ENCODE results near the gene MEGF8. TPM values are rescaled to one million over a fixed set of nuclear protein-coding genes. Genes with fewer than 3 reads are reported as not detected.

MEGF8 gene
- total and polyA plus RNA-seq, 2 of the 13 experiments (the other 11 are each of a cell fraction or from before 2014, with no cell fraction given): 4.0 to 8.8 TPM

- H3K79me2 ChIP-seq (ENCODE audit: insufficient read depth, low read length): no peaks in the 10 kb centered on the region
- no peak for TF ChIP-seq NAIF1 (CRISPR knock-in tag; IDR thresholded peaks at IDR 0.05; ENCODE audit: borderline replicate concordance)
- TF ChIP-seq CEBPB (IDR thresholded peaks at IDR 0.05; ENCODE audit: borderline replicate concordance, low read depth, low read length): peak; percentile 75
- ChIA-PET POLR2A (no interaction called here), CTCF (ENCODE audit: low intra/inter-chr PET ratio, low total read pairs) (no interaction called here)
- no peak overlapping the region for H3K4me3 ChIP-seq (replicated peaks in 1 of 3; ENCODE audit: insufficient read depth in 1 of 3, low read depth in 2 of 3, low read length in 3 of 3)
- DNase-seq (ENCODE audit: low spot score) (no peak), FAIRE-seq (no peak), ATAC-seq (no peak)
- intact Hi-C loops (cut with micrococcal nuclease; ENCODE audit: unreplicated experiment) (no loop called here), in situ Hi-C loops (cut with HindIII; ENCODE audit: extremely low pct_ligation_motif_present, low pct_unique_long_range_greater_than_20kb) (no loop called here)
- BruUV-seq (replicated peaks): no TSS peak
- H3K27ac ChIP-seq (ENCODE audit: extremely low read length, insufficient read depth, low read length): no peak overlapping the region
- no peak overlapping the region for H2AFZ ChIP-seq (ENCODE audit: low read length)
- H4K20me1 ChIP-seq (ENCODE audit: insufficient read depth, low read length): no peaks in the 10 kb centered on the region
- H3K4me2 ChIP-seq (ENCODE audit: low read depth, low read length): no peak overlapping the region
- no peak overlapping the region for H3K9ac ChIP-seq (ENCODE audit: insufficient read depth, low read depth, low read length)
- peaks cover 6 to 7% of the 10 kb centered on the region in 2 experiments; a peak in 2 of 5 replicates for H3K36me3 ChIP-seq (replicated peaks in 1 of 2; ENCODE audit: control insufficient read depth in 1 of 2, insufficient read depth in 2 of 2, low read length in 2 of 2)
- WGBS (ENCODE audit: low lambda C conversion rate): 95% methylated on average over 6 of the region's 6 CpGs
- no peaks in the 10 kb centered on the region for H3K4me1 ChIP-seq (ENCODE audit: insufficient read depth, low read length)
- no peaks in the 10 kb centered on the region for H3K27me3 ChIP-seq (ENCODE audit: control insufficient read depth in 1 of 2, insufficient read depth in 2 of 2, low read length in 2 of 2)
- no peaks in the 10 kb centered on the region for H3K9me3 ChIP-seq (ENCODE audit: low read length)
Observed at GRCh38 chr19:42345191-42345812, 19.9 kb downstream of the MEGF8 start.

DNA sequence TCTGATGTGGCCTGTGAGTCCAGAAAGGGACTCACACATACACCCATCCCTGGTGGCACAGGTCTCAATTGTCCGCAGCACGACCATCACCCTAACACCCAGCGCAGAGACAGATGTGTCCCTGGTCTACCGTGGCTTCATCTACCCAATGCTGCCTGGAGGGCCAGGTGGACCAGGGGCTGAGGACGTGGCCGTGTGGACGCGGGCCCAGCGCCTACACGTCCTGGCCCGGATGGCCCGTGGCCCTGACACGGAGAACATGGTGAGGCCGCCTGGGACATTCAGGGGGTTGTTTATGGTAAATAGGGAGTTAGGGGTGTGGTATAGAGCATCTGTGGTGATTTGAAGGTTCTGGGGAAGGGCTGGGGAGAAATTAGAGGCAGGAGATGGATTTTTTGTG, 22.8 kb downstream of the MEGF8 start:
- in situ Hi-C loops (cut with HindIII; ENCODE audit: extremely low pct_ligation_motif_present, low pct_unique_long_range_greater_than_20kb) (no loop called here), intact Hi-C loops (cut with micrococcal nuclease; ENCODE audit: unreplicated experiment) (no loop called here)
- DNase-seq (ENCODE audit: low spot score) (no peak), ATAC-seq (no peak), FAIRE-seq (no peak)
- H3K27ac ChIP-seq (ENCODE audit: extremely low read length, insufficient read depth, low read length): no peak overlapping the region
- no peak overlapping the region for H3K4me3 ChIP-seq (replicated peaks in 1 of 3; ENCODE audit: insufficient read depth in 1 of 3, low read depth in 2 of 3, low read length in 3 of 3)
- no peaks in the 10 kb centered on the region for H3K27me3 ChIP-seq (ENCODE audit: control insufficient read depth in 1 of 2, insufficient read depth in 2 of 2, low read length in 2 of 2)
- WGBS (ENCODE audit: low lambda C conversion rate): 98% methylated on average over 10 of the region's 14 CpGs
- no peaks in the 10 kb centered on the region for H3K4me1 ChIP-seq (ENCODE audit: insufficient read depth, low read length)
- no peak overlapping the region for H2AFZ ChIP-seq (ENCODE audit: low read length)
- POLR2A ChIA-PET: no interaction called here
- H3K4me2 ChIP-seq (ENCODE audit: low read depth, low read length): no peak overlapping the region
- H3K36me3 ChIP-seq (replicated peaks in 1 of 2; ENCODE audit: control insufficient read depth in 1 of 2, insufficient read depth in 2 of 2, low read length in 2 of 2): peaks cover 2% of the 10 kb centered on the region in 2 experiments; a peak in 2 of 5 replicates
- H3K9ac ChIP-seq (ENCODE audit: insufficient read depth, low read depth, low read length): no peak overlapping the region
- TF ChIP-seq HNF4G (IDR thresholded peaks at IDR 0.05; ENCODE audit: borderline replicate concordance, low read depth, low read length) (no peak), HNF4G (CRISPR knock-in tag; IDR thresholded peaks at IDR 0.05; ENCODE audit: borderline replicate concordance, low read depth) (no peak), ZNF768 (CRISPR knock-in tag; IDR thresholded peaks at IDR 0.05) (no peak), MIXL1 (CRISPR knock-in tag; IDR thresholded peaks at IDR 0.05) (no peak), MBD4 (IDR thresholded peaks at IDR 0.05; ENCODE audit: borderline replicate concordance, low read length) (no peak), ZNF263 (CRISPR knock-in tag; IDR thresholded peaks at IDR 0.05) (no peak), HOXA5 (CRISPR knock-in tag; IDR thresholded peaks at IDR 0.05) (no peak), SALL2 (CRISPR knock-in tag; IDR thresholded peaks at IDR 0.05) (no peak), ZNF329 (CRISPR knock-in tag; IDR thresholded peaks at IDR 0.05; ENCODE audit: low read depth) (no peak), REXO4 (CRISPR knock-in tag; IDR thresholded peaks at IDR 0.05; ENCODE audit: borderline replicate concordance) (no peak)
- TF ChIP-seq, protein P1, sequence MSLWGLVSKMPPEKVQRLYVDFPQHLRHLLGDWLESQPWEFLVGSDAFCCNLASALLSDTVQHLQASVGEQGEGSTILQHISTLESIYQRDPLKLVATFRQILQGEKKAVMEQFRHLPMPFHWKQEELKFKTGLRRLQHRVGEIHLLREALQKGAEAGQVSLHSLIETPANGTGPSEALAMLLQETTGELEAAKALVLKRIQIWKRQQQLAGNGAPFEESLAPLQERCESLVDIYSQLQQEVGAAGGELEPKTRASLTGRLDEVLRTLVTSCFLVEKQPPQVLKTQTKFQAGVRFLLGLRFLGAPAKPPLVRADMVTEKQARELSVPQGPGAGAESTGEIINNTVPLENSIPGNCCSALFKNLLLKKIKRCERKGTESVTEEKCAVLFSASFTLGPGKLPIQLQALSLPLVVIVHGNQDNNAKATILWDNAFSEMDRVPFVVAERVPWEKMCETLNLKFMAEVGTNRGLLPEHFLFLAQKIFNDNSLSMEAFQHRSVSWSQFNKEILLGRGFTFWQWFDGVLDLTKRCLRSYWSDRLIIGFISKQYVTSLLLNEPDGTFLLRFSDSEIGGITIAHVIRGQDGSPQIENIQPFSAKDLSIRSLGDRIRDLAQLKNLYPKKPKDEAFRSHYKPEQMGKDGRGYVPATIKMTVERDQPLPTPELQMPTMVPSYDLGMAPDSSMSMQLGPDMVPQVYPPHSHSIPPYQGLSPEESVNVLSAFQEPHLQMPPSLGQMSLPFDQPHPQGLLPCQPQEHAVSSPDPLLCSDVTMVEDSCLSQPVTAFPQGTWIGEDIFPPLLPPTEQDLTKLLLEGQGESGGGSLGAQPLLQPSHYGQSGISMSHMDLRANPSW (CRISPR knock-in tag; IDR thresholded peaks at IDR 0.05; ENCODE audit: borderline replicate concordance): no peak
- TF ChIP-seq, protein P2, sequence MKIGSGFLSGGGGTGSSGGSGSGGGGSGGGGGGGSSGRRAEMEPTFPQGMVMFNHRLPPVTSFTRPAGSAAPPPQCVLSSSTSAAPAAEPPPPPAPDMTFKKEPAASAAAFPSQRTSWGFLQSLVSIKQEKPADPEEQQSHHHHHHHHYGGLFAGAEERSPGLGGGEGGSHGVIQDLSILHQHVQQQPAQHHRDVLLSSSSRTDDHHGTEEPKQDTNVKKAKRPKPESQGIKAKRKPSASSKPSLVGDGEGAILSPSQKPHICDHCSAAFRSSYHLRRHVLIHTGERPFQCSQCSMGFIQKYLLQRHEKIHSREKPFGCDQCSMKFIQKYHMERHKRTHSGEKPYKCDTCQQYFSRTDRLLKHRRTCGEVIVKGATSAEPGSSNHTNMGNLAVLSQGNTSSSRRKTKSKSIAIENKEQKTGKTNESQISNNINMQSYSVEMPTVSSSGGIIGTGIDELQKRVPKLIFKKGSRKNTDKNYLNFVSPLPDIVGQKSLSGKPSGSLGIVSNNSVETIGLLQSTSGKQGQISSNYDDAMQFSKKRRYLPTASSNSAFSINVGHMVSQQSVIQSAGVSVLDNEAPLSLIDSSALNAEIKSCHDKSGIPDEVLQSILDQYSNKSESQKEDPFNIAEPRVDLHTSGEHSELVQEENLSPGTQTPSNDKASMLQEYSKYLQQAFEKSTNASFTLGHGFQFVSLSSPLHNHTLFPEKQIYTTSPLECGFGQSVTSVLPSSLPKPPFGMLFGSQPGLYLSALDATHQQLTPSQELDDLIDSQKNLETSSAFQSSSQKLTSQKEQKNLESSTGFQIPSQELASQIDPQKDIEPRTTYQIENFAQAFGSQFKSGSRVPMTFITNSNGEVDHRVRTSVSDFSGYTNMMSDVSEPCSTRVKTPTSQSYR (CRISPR knock-in tag; IDR thresholded peaks at IDR 0.05; ENCODE audit: borderline replicate concordance): no peak
- no peaks in the 10 kb centered on the region for H4K20me1 ChIP-seq (ENCODE audit: insufficient read depth, low read length)
- no peaks in the 10 kb centered on the region for H3K79me2 ChIP-seq (ENCODE audit: insufficient read depth, low read length)
- H3K9me3 ChIP-seq (ENCODE audit: low read length): no peaks in the 10 kb centered on the region
- CTCF ChIA-PET (ENCODE audit: low intra/inter-chr PET ratio, low total read pairs): no interaction called here
- no TSS peak for BruUV-seq (replicated peaks)
